ENCODE results near the gene PDE3B.

PDE3B gene

DNA sequence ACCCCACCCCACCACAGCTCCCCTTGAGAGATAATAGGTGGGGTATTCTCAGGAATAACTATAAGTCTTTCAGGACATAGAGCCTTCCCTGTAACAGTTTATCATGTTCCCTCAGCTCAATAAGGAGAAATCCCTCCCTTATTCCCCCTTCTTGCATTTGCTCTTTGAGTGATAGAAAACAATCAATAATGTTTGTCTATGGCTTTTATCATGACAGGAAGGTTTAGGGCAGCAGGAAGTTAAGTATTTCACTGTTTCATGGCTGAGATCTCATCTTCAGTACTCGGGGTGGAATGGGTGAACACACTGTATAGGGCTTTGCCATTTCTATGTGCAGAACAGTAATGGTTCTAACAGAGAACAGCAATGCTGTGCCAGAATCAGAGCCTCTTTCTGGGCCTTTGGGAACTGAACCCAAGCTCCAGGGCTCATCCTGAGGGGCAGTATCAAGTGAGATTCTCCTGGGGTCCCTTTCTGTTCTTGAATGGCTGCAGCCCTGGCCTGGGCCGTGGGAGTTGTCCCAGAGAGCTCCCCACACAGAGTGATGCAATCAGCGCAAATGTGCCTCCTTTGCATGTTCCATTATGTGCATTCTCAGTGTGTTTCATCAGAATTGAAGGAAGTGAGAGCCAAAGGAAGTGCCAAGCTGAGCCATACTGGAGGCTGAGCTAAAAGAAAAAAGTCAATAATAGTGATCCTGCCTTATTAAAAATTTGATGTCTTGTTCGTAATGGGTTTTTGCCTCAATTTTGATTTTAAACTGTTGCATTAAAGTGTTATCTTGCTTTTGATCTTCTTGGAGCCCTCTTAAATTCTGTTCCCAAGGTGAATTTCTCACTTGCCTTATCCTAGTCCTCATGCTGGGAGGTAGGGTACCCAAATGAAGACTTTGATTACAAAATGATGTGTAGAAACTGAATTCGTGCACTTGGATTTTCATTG, 251.3 kb downstream of the PDE3B start:
- ATAC-seq: no peak
- TF ChIP-seq ZNF70 (CRISPR knock-in tag; IDR thresholded peaks at IDR 0.05): no peak
- TF ChIP-seq, protein P1, sequence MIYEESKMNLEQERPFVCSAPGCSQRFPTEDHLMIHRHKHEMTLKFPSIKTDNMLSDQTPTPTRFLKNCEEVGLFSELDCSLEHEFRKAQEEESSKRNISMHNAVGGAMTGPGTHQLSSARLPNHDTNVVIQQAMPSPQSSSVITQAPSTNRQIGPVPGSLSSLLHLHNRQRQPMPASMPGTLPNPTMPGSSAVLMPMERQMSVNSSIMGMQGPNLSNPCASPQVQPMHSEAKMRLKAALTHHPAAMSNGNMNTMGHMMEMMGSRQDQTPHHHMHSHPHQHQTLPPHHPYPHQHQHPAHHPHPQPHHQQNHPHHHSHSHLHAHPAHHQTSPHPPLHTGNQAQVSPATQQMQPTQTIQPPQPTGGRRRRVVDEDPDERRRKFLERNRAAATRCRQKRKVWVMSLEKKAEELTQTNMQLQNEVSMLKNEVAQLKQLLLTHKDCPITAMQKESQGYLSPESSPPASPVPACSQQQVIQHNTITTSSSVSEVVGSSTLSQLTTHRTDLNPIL (CRISPR knock-in tag; IDR thresholded peaks at IDR 0.05; ENCODE audit: low read depth): no peak
- TF ChIP-seq ARNTL (CRISPR knock-in tag; IDR thresholded peaks at IDR 0.05; ENCODE audit: borderline replicate concordance, low read depth): no peak
- no peak for TF ChIP-seq ESRRG (CRISPR knock-in tag; IDR thresholded peaks at IDR 0.05)
- no peak for TF ChIP-seq SNAI2 (CRISPR knock-in tag; IDR thresholded peaks at IDR 0.05)
- TF ChIP-seq ZNF565 (CRISPR knock-in tag; conservative IDR thresholded peaks at IDR 0.05; ENCODE audit: low read depth): no peak
- TF ChIP-seq CSDC2 (CRISPR knock-in tag; IDR thresholded peaks at IDR 0.05): no peak
- no peak for TF ChIP-seq ZNF8 (CRISPR knock-in tag; IDR thresholded peaks at IDR 0.05)
- TF ChIP-seq BACH2 (CRISPR knock-in tag; IDR thresholded peaks at IDR 0.05; ENCODE audit: borderline replicate concordance): no peak
- TF ChIP-seq PATZ1 (CRISPR knock-in tag; IDR thresholded peaks at IDR 0.05; ENCODE audit: borderline replicate concordance): no peak
- TF ChIP-seq ISL1 (CRISPR knock-in tag; IDR thresholded peaks at IDR 0.05): no peak
- TF ChIP-seq ZC3H10 (CRISPR knock-in tag; IDR thresholded peaks at IDR 0.05): no peak

GRCh38 chr11:14898355-14898754, 254.8 kb downstream of the PDE3B start:
- ATAC-seq: no peak
- TF ChIP-seq ZFP30 (CRISPR knock-in tag; IDR thresholded peaks at IDR 0.05) (no peak), GLIS3 (CRISPR knock-in tag; IDR thresholded peaks at IDR 0.05) (no peak), ZNF70 (CRISPR knock-in tag; IDR thresholded peaks at IDR 0.05) (no peak), TCF4 (CRISPR knock-in tag; IDR thresholded peaks at IDR 0.05; ENCODE audit: borderline replicate concordance) (no peak), OSR1 (CRISPR knock-in tag; IDR thresholded peaks at IDR 0.05) (no peak), ESRRG (CRISPR knock-in tag; IDR thresholded peaks at IDR 0.05) (no peak), RARB (CRISPR knock-in tag; IDR thresholded peaks at IDR 0.05) (no peak), ISL1 (CRISPR knock-in tag; IDR thresholded peaks at IDR 0.05) (no peak), TOX (CRISPR knock-in tag; IDR thresholded peaks at IDR 0.05; ENCODE audit: borderline replicate concordance) (no peak)

DNA sequence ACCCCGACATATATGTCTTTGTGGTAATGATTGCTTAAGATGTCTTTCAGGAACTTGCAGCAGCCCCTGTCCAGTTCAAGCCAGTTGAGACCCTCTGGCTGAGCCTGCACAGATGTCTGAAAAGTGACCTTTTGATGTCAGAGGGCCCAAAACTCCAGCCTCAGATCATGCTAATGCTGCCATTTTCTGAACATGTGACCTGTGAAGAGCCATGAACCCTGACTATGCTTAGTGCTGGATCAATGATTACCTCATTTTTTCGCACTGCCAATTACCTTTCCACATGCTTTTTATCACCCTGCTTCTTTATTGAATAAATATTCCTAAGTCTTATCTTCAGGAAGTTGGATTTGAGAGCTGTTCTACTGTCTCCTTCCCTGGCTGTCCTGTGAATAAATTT, 255.3 kb downstream of the PDE3B start:
- TF ChIP-seq BACH2 (CRISPR knock-in tag; IDR thresholded peaks at IDR 0.05; ENCODE audit: borderline replicate concordance) (no peak), PPARA (CRISPR knock-in tag; IDR thresholded peaks at IDR 0.05; ENCODE audit: borderline replicate concordance) (no peak), ZFP3 (CRISPR knock-in tag; IDR thresholded peaks at IDR 0.05) (no peak), ESRRG (CRISPR knock-in tag; IDR thresholded peaks at IDR 0.05) (no peak), ZFP30 (CRISPR knock-in tag; IDR thresholded peaks at IDR 0.05) (no peak), TOX (CRISPR knock-in tag; IDR thresholded peaks at IDR 0.05; ENCODE audit: borderline replicate concordance) (no peak), ZNF70 (CRISPR knock-in tag; IDR thresholded peaks at IDR 0.05) (no peak)
- TF ChIP-seq, protein P2, sequence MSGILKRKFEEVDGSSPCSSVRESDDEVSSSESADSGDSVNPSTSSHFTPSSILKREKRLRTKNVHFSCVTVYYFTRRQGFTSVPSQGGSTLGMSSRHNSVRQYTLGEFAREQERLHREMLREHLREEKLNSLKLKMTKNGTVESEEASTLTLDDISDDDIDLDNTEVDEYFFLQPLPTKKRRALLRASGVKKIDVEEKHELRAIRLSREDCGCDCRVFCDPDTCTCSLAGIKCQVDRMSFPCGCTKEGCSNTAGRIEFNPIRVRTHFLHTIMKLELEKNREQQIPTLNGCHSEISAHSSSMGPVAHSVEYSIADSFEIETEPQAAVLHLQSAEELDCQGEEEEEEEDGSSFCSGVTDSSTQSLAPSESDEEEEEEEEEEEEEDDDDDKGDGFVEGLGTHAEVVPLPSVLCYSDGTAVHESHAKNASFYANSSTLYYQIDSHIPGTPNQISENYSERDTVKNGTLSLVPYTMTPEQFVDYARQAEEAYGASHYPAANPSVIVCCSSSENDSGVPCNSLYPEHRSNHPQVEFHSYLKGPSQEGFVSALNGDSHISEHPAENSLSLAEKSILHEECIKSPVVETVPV (CRISPR knock-in tag; IDR thresholded peaks at IDR 0.05): no peak
- no peak for ATAC-seq

DNA sequence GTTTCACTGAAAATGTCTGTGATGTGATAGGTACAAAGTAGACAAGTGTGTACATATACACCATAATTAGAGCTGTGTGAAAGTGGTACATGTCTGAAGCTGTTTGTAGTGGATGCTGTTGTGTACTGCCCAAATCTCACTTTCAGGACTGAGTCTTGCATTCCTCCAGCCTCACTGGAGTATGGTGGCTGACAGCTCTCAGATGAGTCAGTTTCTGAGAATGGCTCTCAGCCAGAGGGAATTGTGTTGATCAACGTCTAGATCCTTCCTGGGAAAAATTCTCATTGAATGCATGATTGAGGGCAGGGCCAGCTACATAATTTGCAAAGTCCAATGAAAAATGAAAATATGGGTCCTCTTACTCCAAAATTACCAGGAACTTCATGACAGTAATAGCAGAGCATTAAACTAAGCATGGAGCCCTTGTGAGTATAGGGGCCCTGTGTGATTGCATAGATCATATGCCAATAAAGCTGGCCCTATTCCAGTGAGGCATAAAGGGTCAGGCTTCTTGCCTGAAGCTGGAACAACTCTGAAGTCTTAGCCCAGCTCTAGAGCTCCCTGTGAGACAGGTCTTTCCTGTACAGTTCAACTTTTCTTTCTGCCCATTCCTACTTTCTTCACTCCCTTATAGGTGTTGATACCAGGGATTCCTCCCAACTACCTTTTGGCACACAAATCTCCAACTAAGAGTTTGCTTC, 259.2 kb downstream of the PDE3B start:
- ATAC-seq: peak; percentile 94
- TF ChIP-seq, protein P2 (CRISPR knock-in tag; IDR thresholded peaks at IDR 0.05): no peak
- 0 out of 2 replicates have a peak, but pooled peaks have one; percentile 13 for TF ChIP-seq ISL1 (CRISPR knock-in tag; IDR thresholded peaks at IDR 0.05)

Measured in SK-N-SH treated with all-trans-retinoic acid at 6 μM for 48 hours (cell line).